Activated CD4-positive, alpha-beta T cell treated with anti-CD3 and anti-CD28 coated beads, Interleukin-2, amount 10 ng/mL, durations not matched to agents 7 days and 5 days (primary cell): ENCODE results near the gene EFHC2. TPM values are rescaled to one million over a fixed set of nuclear protein-coding genes. Genes with fewer than 3 reads are reported as not detected.
"Not testable (repeated sequence)": the region's sequence is repeated elsewhere in the genome, so short reads cannot be mapped to it uniquely, and the experiment has no call there.

Experiments used
- CTCF ChIA-PET: fragments of 350-600 bp; sonication (Branson Sonifier 250); formaldehyde crosslinking; loops from one replicate; lab custom pipeline; 2021; ENCODE audit warnings: antibody characterized with exemption; lab: Charles Lee
- POLR2A ChIA-PET: fragments of 350-600 bp; sonication (Branson Sonifier 250); formaldehyde crosslinking; loops from one replicate; lab custom pipeline; 2021; ENCODE audit warnings: antibody characterized with exemption; lab: Charles Lee
- DNase-seq: peaks from one replicate; pipeline ENCODE4 v3.0.0-alpha.2; 2020
- H3K27ac Mint-ChIP-seq: one replicate; pipeline ENCODE4 v1.8.0; 2021; ENCODE audit warnings: mild to moderate bottlenecking, moderate library complexity, mixed read lengths
- H3K27me3 Mint-ChIP-seq: one replicate; pipeline ENCODE4 v1.8.0; 2021; ENCODE audit warnings: mixed read lengths
- H3K36me3 Mint-ChIP-seq: one replicate; pipeline ENCODE4 v1.8.0; 2021; ENCODE audit warnings: low read depth, mixed read lengths
- H3K4me1 Mint-ChIP-seq: one replicate; pipeline ENCODE4 v1.8.0; 2021; ENCODE audit warnings: mixed read lengths
- H3K4me3 Mint-ChIP-seq: one replicate; pipeline ENCODE4 v1.8.0; 2021; ENCODE audit warnings: mild to moderate bottlenecking, moderate library complexity, mixed read lengths
- H3K9me3 Mint-ChIP-seq: one replicate; pipeline ENCODE4 v1.8.0; 2021; ENCODE audit warnings: mixed read lengths
- total RNA-seq, 2 experiments: library from RNA; stranded (reverse); gene quantifications; one replicate each; pipeline ENCODE4 v1.2.3, GENCODE V29; 2021

EFHC2 gene
- total RNA-seq, 2 experiments from 2014 or later, result 2.2 to 2.3 TPM

DNA sequence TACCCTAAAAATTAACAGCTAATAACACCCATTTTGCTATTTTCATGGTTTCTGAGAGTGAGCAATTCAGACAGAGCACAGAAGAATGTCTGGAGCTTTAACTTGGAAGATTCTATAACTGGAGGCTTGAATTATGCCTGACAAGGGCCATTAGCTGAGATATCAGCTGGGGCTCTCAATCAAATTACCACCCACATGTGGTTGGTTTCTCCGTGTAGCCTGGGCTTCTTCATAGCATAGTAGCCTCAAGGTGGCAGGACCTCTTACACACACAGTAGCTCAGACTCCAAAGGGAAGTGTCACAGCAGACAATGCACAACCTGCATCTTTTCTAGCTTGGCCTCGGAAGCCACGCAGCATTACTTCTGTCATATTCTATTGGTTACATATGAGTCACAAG, 127.3 kb downstream of the EFHC2 start:
- Mint-ChIP-seq H3K4me3 (no peak overlapping the region), H3K27me3 (no peaks in the 10 kb centered on the region), H3K27ac (no peak overlapping the region), H3K36me3 (no peaks in the 10 kb centered on the region), H3K9me3 (no peaks in the 10 kb centered on the region), H3K4me1 (no peaks in the 10 kb centered on the region)
- POLR2A ChIA-PET, result no interaction called here
- DNase-seq, result no peak
- CTCF ChIA-PET, result no interaction called here

DNA sequence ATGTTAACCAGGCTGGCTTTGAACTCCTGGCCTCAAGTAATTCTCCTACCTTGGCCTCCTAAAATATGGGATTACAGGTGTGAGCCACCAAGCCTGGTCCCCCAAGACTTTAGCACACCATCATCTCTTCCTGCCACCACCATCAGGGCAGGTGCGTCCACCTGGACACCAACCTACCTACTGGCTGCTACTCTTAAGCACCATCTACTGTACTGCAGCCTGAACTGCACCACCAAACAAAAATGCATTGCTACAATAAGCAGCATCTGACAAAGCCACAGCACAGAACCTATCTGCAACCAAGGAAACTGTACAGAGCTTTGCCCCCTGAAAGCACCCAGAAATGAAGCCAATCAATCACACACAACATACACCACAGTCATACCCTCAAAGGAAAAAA, 139.7 kb downstream of the EFHC2 start:
- no peaks in the 10 kb centered on the region for H3K9me3 Mint-ChIP-seq
- no peak for DNase-seq
- H3K27me3 Mint-ChIP-seq, result no peaks in the 10 kb centered on the region
- no peak overlapping the region for H3K4me3 Mint-ChIP-seq
- no peaks in the 10 kb centered on the region for H3K4me1 Mint-ChIP-seq
- H3K27ac Mint-ChIP-seq, result no peak overlapping the region
- POLR2A ChIA-PET, result no interaction called here
- CTCF ChIA-PET, result no interaction called here
- no peaks in the 10 kb centered on the region for H3K36me3 Mint-ChIP-seq

DNA sequence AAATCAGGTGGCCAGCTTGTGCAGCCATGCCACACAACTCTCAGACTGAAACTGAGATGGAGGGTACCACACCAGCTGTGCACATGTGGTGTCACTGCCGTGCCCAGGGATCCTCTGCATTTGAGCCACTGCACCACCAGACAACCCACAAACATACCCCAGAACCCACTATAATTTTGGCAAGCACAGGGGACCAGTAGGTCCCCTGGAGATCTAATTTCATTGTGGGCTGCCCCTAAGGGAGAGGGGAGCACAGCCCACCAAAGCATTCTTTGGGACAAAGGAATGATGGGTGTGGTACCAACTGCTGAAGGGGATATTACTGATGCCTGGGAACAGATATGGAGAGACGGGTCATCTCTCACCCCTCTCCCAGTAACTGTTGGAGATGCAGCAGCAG, 140.9 kb downstream of the EFHC2 start:
- Mint-ChIP-seq H3K9me3 (no peaks in the 10 kb centered on the region), H3K36me3 (no peaks in the 10 kb centered on the region), H3K27ac (no peak overlapping the region), H3K4me1 (no peaks in the 10 kb centered on the region), H3K27me3 (no peaks in the 10 kb centered on the region), H3K4me3 (no peak overlapping the region)
- DNase-seq, result no peak
- ChIA-PET CTCF (no interaction called here), POLR2A (no interaction called here)

DNA sequence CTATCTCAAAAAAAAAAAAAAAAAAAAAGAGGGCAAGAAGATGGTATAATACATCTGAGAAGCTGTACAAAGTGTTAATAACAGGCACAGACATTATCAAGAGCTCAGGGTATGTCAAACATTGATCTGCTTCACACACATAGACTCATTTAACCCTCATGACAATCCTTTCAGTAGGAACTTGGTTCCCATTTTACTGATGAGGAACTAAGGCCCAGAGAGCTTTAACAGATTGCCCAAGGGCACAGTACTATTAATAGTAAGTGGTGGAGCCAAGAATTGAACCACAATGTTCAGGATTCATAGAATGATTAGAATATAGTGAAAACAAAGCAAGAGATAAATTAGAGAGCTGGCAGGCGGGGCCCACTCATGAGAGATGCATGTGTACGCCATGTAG, 154.4 kb downstream of the EFHC2 start:
- no peaks in the 10 kb centered on the region for H3K36me3 Mint-ChIP-seq
- ChIA-PET POLR2A (no interaction called here), CTCF (interaction anchor here (1.1 kb wide), 1 partner anchor 11 kb away, joined by 3 read pairs; no protein-coding TSS in a partner anchor)
- H3K4me1 Mint-ChIP-seq, result no peaks in the 10 kb centered on the region
- no peak overlapping the region for H3K4me3 Mint-ChIP-seq
- H3K27me3 Mint-ChIP-seq, result no peaks in the 10 kb centered on the region
- no peaks in the 10 kb centered on the region for H3K9me3 Mint-ChIP-seq
- no peak overlapping the region for H3K27ac Mint-ChIP-seq
- DNase-seq, result no peak

DNA sequence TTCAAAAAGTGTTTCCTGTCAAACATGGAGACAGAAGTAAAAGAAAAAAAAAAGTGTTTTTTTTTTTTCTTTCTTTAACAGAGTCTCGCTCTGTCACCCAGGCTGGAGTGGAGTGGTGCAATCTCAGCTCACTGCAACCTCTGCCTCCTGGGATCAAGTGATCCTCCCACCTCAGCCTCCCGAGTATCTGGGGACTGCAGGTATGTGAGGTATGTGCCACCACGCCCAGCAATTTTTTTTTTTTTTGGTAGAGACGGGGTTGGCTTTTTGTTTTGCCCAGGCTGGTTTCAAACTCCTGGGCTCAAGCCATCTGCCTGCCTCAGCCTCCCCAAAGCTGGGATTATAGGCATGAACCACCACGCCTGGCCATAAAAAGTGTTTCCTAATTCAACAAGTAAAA, 155.6 kb downstream of the EFHC2 start:
- H3K4me3 Mint-ChIP-seq, H3K27ac Mint-ChIP-seq, POLR2A ChIA-PET, H3K36me3 Mint-ChIP-seq, H3K27me3 Mint-ChIP-seq, DNase-seq, H3K9me3 Mint-ChIP-seq, H3K4me1 Mint-ChIP-seq: not testable (repeated sequence)
- CTCF ChIA-PET, result interaction anchor here (0.6 kb wide), 1 partner anchor 149 kb away, joined by 3 read pairs; no protein-coding TSS in a partner anchor

DNA sequence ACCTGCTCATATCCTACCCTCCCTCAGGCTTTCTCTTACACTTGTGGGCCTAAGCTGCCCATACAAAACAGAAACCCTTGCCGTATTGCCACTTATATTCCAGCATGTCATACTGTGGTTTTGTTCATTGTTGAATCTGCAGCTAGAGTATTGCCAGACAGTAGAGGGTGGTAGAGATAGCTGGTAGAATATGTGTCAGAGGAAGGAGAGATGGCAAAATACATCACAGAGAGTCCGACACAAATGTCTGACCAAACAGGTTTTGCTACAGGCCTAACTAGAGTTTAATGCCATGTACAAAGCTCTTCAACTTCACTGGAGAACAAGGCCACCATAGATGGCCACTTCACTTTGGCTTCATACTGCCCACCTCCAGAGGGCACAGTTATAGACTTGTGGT, 160.1 kb downstream of the EFHC2 start:
- Mint-ChIP-seq H3K36me3 (no peaks in the 10 kb centered on the region), H3K4me3 (no peak overlapping the region), H3K27me3 (no peaks in the 10 kb centered on the region), H3K9me3 (no peaks in the 10 kb centered on the region), H3K4me1 (no peaks in the 10 kb centered on the region), H3K27ac (no peak overlapping the region)
- CTCF ChIA-PET, result interaction anchor here (1.1 kb wide), 1 partner anchor 12 kb away, joined by 4 read pairs; no protein-coding TSS in a partner anchor
- DNase-seq, result no peak
- POLR2A ChIA-PET, result no interaction called here

DNA sequence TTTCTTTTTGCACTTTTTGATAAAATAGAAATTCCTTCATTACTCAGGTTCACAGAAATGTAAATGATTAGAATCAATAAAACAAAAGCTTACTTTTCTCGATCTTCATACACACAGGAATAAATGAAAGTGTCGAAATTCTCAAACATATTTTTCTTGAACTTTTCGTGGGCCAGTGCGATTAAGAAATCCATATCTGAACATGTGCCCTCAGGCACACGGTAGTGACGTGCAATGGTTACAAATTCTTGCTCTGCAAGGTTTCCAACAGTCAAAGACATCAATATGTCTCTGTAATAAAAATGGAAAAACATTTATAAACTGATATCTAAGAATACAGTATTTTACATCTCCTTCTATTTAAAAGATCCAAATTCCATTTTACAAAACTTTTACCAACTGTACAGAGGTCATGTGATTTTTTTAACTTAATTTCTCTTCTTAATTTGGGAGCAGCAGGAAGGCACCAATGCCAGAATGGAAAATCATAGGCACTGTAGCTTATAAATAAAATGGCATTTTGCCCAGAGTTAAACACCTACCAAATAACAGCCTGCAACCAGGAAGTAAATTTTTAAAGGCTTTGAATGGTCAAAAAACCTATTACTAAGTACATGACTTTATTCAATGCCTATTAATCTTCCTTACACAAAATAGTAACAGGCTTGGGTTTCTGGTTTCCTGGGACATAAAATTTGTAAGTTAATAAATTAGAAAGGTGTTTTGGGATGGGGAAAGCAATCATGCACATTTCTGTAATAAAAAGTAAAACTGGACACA, 165.0 kb downstream of the EFHC2 start:
- no peaks in the 10 kb centered on the region for H3K4me1 Mint-ChIP-seq
- no peak for DNase-seq
- no peak overlapping the region for H3K4me3 Mint-ChIP-seq
- H3K27me3 Mint-ChIP-seq, result no peaks in the 10 kb centered on the region
- no peaks in the 10 kb centered on the region for H3K36me3 Mint-ChIP-seq
- H3K27ac Mint-ChIP-seq, result no peak overlapping the region
- POLR2A ChIA-PET, result no interaction called here
- peaks cover 5% of the 10 kb centered on the region for H3K9me3 Mint-ChIP-seq
- CTCF ChIA-PET, result interaction anchor here (1.3 kb wide), 1 partner anchor 11 kb away, joined by 3 read pairs; no protein-coding TSS in a partner anchor

DNA sequence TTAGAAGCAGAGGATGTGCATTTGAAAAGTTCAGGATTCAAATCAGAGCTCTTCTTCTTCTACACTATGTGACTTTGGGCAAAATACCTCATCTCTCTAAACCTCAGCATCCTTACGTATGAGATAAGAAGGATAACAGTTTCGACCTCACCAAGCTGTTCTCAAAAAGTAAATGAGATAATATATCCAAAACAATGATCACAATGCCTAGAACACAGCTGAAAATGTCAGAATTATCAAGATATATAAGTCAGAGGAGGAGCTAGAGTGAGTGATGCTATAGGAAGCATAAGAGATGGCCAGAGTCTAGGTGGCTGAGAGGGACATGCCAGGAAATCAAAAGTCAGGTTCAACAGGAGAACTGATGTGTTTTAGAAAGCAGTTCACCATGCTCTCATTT, 168.0 kb downstream of the EFHC2 start:
- DNase-seq, result no peak
- Mint-ChIP-seq H3K4me1 (no peaks in the 10 kb centered on the region), H3K4me3 (no peak overlapping the region), H3K9me3 (peaks cover 5% of the 10 kb centered on the region), H3K27ac (no peak overlapping the region), H3K27me3 (no peaks in the 10 kb centered on the region), H3K36me3 (no peaks in the 10 kb centered on the region)
- CTCF ChIA-PET, result interaction anchor here (0.5 kb wide), 1 partner anchor 328 kb away, joined by 3 read pairs; no protein-coding TSS in a partner anchor
- POLR2A ChIA-PET, result no interaction called here

DNA sequence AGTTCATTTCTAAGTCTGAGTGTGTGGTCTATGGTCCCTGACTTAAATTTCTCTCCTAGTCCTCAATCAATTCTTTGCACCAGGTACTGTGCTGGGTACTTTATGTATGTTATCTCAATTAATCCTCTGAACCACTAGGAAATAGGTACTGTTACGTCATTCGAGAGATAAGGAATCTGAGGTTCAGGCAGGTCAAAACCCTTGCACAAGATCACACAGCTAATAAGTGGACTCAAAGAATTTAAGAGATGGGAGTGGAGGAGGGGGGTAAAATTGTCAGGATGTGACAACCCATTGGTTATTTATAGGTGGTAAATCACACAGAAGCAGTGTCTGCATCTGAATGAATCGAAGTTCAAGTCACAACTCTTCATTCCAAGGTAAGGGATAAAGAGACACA, 169.4 kb downstream of the EFHC2 start:
- peaks cover 5% of the 10 kb centered on the region for H3K9me3 Mint-ChIP-seq
- no peak overlapping the region for H3K4me3 Mint-ChIP-seq
- no peak for DNase-seq
- H3K4me1 Mint-ChIP-seq, result no peaks in the 10 kb centered on the region
- no peaks in the 10 kb centered on the region for H3K27me3 Mint-ChIP-seq
- ChIA-PET CTCF (no interaction called here), POLR2A (no interaction called here)
- H3K27ac Mint-ChIP-seq, result no peak overlapping the region
- no peaks in the 10 kb centered on the region for H3K36me3 Mint-ChIP-seq

DNA sequence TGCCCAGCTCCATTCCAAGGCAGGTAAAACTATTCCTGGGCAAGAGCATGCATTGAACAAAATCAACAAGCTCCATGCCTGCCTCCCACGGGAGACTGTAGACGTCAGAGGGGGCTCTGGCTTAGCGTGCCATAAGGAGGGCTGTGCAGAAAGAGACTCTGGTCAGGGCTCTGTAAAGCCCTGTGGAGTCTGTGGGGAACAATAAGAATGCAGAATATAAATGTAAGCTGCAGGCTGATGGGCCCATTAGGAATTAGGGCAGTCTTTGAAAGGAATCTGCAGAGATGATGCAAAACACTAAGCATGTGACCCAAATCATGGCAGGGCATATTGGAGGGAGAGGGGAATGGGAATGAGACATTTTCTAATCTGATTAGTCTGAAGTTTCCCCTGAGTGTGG, 170.3 kb downstream of the EFHC2 start:
- no peak for DNase-seq
- ChIA-PET CTCF (no interaction called here), POLR2A (no interaction called here)
- H3K9me3 Mint-ChIP-seq, result peaks cover 5% of the 10 kb centered on the region
- H3K4me1 Mint-ChIP-seq, result no peaks in the 10 kb centered on the region
- H3K27me3 Mint-ChIP-seq, result no peaks in the 10 kb centered on the region
- no peak overlapping the region for H3K4me3 Mint-ChIP-seq
- H3K36me3 Mint-ChIP-seq, result no peaks in the 10 kb centered on the region
- no peak overlapping the region for H3K27ac Mint-ChIP-seq

DNA sequence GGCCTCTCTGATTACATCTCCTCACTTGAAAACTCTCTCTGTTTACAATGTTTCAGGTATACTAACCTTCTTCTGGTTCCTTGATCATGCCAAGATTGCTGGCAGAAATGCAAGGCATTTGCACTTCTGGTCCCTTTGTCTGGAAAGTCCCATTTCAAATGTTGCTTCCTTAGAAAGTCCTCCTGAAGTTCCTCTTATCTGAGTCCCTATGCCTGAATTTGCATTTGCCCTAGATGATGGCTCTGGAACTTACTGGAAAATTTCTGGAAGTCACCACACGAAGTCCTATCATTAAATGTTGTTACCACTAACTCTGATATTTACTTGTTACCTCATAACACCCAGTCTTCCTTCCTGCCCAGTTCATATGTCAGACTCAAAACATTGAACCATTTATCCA, 176.4 kb downstream of the EFHC2 start:
- H3K27ac Mint-ChIP-seq, result no peak overlapping the region
- no peaks in the 10 kb centered on the region for H3K4me1 Mint-ChIP-seq
- H3K4me3 Mint-ChIP-seq, result no peak overlapping the region
- no peaks in the 10 kb centered on the region for H3K27me3 Mint-ChIP-seq
- no peak for DNase-seq
- no peaks in the 10 kb centered on the region for H3K9me3 Mint-ChIP-seq
- ChIA-PET CTCF (no interaction called here), POLR2A (no interaction called here)
- H3K36me3 Mint-ChIP-seq, result no peaks in the 10 kb centered on the region

DNA sequence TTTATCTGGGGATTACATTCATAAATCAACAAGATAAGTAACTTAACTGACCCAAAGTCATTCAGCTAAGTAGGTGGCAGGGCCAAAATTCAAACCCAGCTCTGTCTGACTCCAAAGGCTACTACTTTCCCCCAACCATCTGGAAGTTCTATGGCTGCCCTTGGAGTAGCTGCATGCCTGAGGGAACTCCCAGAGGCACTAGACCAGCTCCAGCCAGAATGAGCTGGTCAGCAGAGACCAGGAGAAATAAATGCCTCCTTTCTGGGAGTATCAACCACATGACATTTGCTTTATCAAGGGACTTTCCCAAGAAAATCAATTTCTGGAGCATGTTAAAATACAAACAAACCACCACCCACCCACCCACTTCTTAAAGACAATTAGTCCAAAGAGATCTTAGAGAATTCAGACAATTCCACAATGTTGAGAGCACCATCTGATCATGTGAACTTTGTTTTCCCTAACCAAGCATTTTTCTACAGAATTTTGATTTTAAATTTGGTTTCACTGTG, 180.5 kb downstream of the EFHC2 start:
- ChIA-PET CTCF (no interaction called here), POLR2A (no interaction called here)
- Mint-ChIP-seq H3K36me3 (no peaks in the 10 kb centered on the region), H3K4me1 (no peaks in the 10 kb centered on the region), H3K27me3 (no peaks in the 10 kb centered on the region), H3K9me3 (no peaks in the 10 kb centered on the region), H3K27ac (no peak overlapping the region), H3K4me3 (no peak overlapping the region)
- no peak for DNase-seq

DNA sequence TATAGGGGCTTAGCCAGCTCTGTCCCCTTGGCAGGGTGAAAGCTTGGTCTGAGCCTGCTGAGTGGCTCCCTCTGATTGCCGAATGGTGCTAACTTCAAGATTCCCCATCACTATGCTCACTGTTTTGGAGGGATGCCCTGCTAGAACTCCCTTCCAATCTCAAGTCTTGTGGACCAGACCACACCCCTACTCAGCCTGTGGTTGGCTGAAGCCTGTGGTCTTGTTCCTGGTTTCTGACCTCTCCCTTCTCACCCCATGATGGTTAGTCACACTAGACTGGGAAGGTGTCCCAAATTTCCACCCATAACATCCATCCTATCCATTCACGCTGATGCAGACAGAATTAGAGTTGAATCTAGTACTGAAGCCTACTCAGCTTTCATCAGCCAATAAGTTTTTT, 185.6 kb downstream of the EFHC2 start:
- Mint-ChIP-seq H3K4me1 (no peaks in the 10 kb centered on the region), H3K36me3 (no peaks in the 10 kb centered on the region), H3K9me3 (no peaks in the 10 kb centered on the region), H3K4me3 (no peak overlapping the region), H3K27ac (no peak overlapping the region), H3K27me3 (no peaks in the 10 kb centered on the region)
- ChIA-PET POLR2A (no interaction called here), CTCF (interaction anchor here (0.7 kb wide), 1 partner anchor 17 kb away, joined by 3 read pairs; no protein-coding TSS in a partner anchor)
- DNase-seq, result no peak
